GM19238 (cell line): ENCODE data around the gene FTL.

Experiments used
- DNase-seq: peaks from one replicate; pipeline ENCODE4 v3.0.0; 2011; ENCODE audit warnings: low spot score; ENCODE audit not compliant: insufficient read length

FTL gene

GRCh38 chr19:48945817-48946216 lies 19.3 kb upstream of the FTL start:
- no peak for DNase-seq

- DNase-seq: no peak
Observed at GRCh38 chr19:48946463-48947257, 18.4 kb upstream of the FTL start.

GRCh38 chr19:48947258-48947542 lies 17.9 kb upstream of the FTL start:
- DNase-seq: no peak

GRCh38 chr19:48950159-48950558 lies 14.9 kb upstream of the FTL start:
- no peak for DNase-seq

- no peak for DNase-seq
Observed at GRCh38 chr19:48950830-48951519, 14.1 kb upstream of the FTL start.

GRCh38 chr19:48953141-48953540 lies 12.0 kb upstream of the FTL start:
- DNase-seq: no peak

- DNase-seq: no peak
Observed at GRCh38 chr19:48953990-48954594, 11.0 kb upstream of the FTL start.

- peak; percentile 97 for DNase-seq
Observed at GRCh38 chr19:48954595-48955307, 10.4 kb upstream of the FTL start, which contains the start of gene BAX. TSS of gene BAX (plus strand) at chr19:48954875. CDS start at chr19:48954929, 54 bp downstream.

- no peak for DNase-seq
Observed at GRCh38 chr19:48955308-48955958, 9.7 kb upstream of the FTL start.

- no peak for DNase-seq
Observed at GRCh38 chr19:48958006-48958405, 7.1 kb upstream of the FTL start.

- DNase-seq: no peak
Observed at GRCh38 chr19:48959341-48960239, 5.5 kb upstream of the FTL start.

- no peak for DNase-seq
Observed at GRCh38 chr19:48961051-48961649, 4.0 kb upstream of the FTL start.

GRCh38 chr19:48961673-48962028 lies 3.5 kb upstream of the FTL start:
- DNase-seq: no peak

- DNase-seq: peak; percentile 77
Observed at GRCh38 chr19:48962029-48962848, 2.9 kb upstream of the FTL start.

GRCh38 chr19:48962849-48963165 lies 2.3 kb upstream of the FTL start:
- no peak for DNase-seq

GRCh38 chr19:48963371-48964204 lies 1.5 kb upstream of the FTL start:
- DNase-seq: peak; percentile 61

- DNase-seq: no peak
Observed at GRCh38 chr19:48964205-48965039, 687 bp upstream of the FTL start.
